GOT3 (cell line): ENCODE measurements around the gene VWA1.
"Not testable (repeated sequence)": the region's sequence is repeated elsewhere in the genome, so short reads cannot be mapped to it uniquely, and the experiment has no call there.

Experiments used
- DNase-seq: peaks from one replicate; lab custom pipeline; 2025; ENCODE audit warnings: mixed read lengths; lab: John Stamatoyannopoulos, UW

The VWA1 gene

GRCh38 chr1:1403653-1404052, 31.8 kb upstream of the VWA1 start:
- no peak for DNase-seq

GRCh38 chr1:1406101-1406820, 29.2 kb upstream of the VWA1 start:
- no peak for DNase-seq

- peak; percentile 78 for DNase-seq
These were observed 28.5 kb upstream of the VWA1 start, which contains the start of gene MRPL20 for GRCh38 chr1:1406821-1407635. MRPL20 (minus strand) TSS chr1:1407293; CDS start chr1:1407217, 76 bp downstream.

GRCh38 chr1:1407636-1408318, 27.7 kb upstream of the VWA1 start:
- DNase-seq = no peak

GRCh38 chr1:1410238-1410637, 25.3 kb upstream of the VWA1 start:
- not testable (repeated sequence) for DNase-seq

- no peak for DNase-seq
These were observed 23.9 kb upstream of the VWA1 start for GRCh38 chr1:1411626-1412025.

- not testable (repeated sequence) for DNase-seq
These were observed 23.1 kb upstream of the VWA1 start for GRCh38 chr1:1412311-1412902.

- DNase-seq = no peak
These were observed 19.7 kb upstream of the VWA1 start for GRCh38 chr1:1415751-1416150.

GRCh38 chr1:1417396-1417795, 18.1 kb upstream of the VWA1 start:
- DNase-seq = not testable (repeated sequence)

- DNase-seq = not testable (repeated sequence)
These were observed 17.5 kb upstream of the VWA1 start for GRCh38 chr1:1417825-1418463.

- DNase-seq = no peak
These were observed 16.8 kb upstream of the VWA1 start for GRCh38 chr1:1418464-1419362.

- DNase-seq = no peak
These were observed 16.1 kb upstream of the VWA1 start for GRCh38 chr1:1419363-1419812.

GRCh38 chr1:1419813-1420653, 15.5 kb upstream of the VWA1 start:
- no peak for DNase-seq

- DNase-seq = no peak
These were observed 14.8 kb upstream of the VWA1 start for GRCh38 chr1:1420654-1421141.

- DNase-seq = no peak
These were observed 14.2 kb upstream of the VWA1 start, which contains the start of gene ANKRD65 for GRCh38 chr1:1421147-1421906. ANKRD65 (minus strand) TSS chr1:1421276; CDS start chr1:1421005, 271 bp downstream.

GRCh38 chr1:1421907-1422464, 13.5 kb upstream of the VWA1 start:
- DNase-seq = no peak

- DNase-seq = no peak
These were observed 12.8 kb upstream of the VWA1 start for GRCh38 chr1:1422465-1423244.

- no peak for DNase-seq
These were observed 12.3 kb upstream of the VWA1 start for GRCh38 chr1:1423245-1423597.
